Esophagus squamous epithelium (tissue), 5 donors: Measurements from ENCODE around the gene GFI1. TPM values are rescaled to one million over a fixed set of nuclear protein-coding genes. Genes with fewer than 3 reads are reported as not detected.

Experiments used
- DNase-seq: peaks from one replicate; lab custom pipeline; 2025; lab: John Stamatoyannopoulos, UW
- H3K27ac ChIP-seq, 4 donors: fragments of 200-600 bp; sonication (generic); one replicate each; pipeline ENCODE4 v1.5.1; 2016 to 2019; ENCODE audit warnings: mild to moderate bottlenecking in 1 of 4
- H3K27me3 ChIP-seq, 4 donors: fragments of 200-600 bp; sonication (generic); 1 replicate in 3 of 4; 2 replicates in 1 of 4; pipeline versions ENCODE4 v1.5.1 to v1.6.0; 2017 to 2021; ENCODE audit warnings: antibody characterized with exemption in 1 of 4
- H3K36me3 ChIP-seq, 3 donors: fragments of 200-600 bp; sonication (generic); one replicate each; pipeline ENCODE4 v1.5.1; 2016 to 2019
- H3K4me1 ChIP-seq, 3 donors: fragments of 200-600 bp; sonication (generic); one replicate each; pipeline ENCODE4 v1.5.1; 2017 to 2019
- H3K4me3 ChIP-seq, 4 donors: fragments of 200-600 bp; sonication (generic); 1 replicate in 3 of 4; 2 replicates in 1 of 4; pipeline ENCODE4 v1.5.1; 2016 to 2019; ENCODE audit warnings: mild to moderate bottlenecking in 2 of 4, moderate library complexity in 1 of 4
- H3K9me3 ChIP-seq, 3 donors: fragments of 200-600 bp; sonication (generic); one replicate each; pipeline ENCODE4 v1.5.1; 2016 to 2019
- CTCF ChIP-seq, 6 experiments: fragments of 450-650 bp in 4 of 6; fragments of 200-600 bp in 2 of 6; sonication (generic) in 2 of 6; IDR thresholded peaks; one replicate each; pipeline ENCODE4 v1.5.1; 2016 to 2019; ENCODE audit warnings: antibody characterized with exemption in 6 of 6, mild to moderate bottlenecking in 4 of 6, moderate library complexity in 4 of 6
- POLR2A ChIP-seq, 4 donors: fragments of 450-650 bp; IDR thresholded peaks; one replicate each; pipeline ENCODE4 v1.6.1; 2017; ENCODE audit warnings: antibody characterized with exemption in 4 of 4, mild to moderate bottlenecking in 4 of 4, moderate library complexity in 3 of 4
- WGBS, 2 donors: methylation state at CpG; one replicate each; pipeline ENCODE4 v1.1.5; 2018; 5-methylcytosine and 5-hydroxymethylcytosine counted together
- intact Hi-C: fragments of 100-400 bp; cut with DNase I; formaldehyde crosslinking; loops from one replicate; pipeline ENCODE4 v1.15.0; 2022
- total RNA-seq, 4 donors: library from RNA; depleted of rRNA; stranded (reverse); fragments of >200 nt; gene quantifications; one replicate each; pipeline ENCODE4 v1.1.0, GENCODE V29; 2016
- donor health status: DM: yes; HTN: yes; CAD: no.

Gene GFI1
- total RNA-seq, 4 donors from 2014 or later = 0.09 to 2.7 (median 0.85) TPM

DNA sequence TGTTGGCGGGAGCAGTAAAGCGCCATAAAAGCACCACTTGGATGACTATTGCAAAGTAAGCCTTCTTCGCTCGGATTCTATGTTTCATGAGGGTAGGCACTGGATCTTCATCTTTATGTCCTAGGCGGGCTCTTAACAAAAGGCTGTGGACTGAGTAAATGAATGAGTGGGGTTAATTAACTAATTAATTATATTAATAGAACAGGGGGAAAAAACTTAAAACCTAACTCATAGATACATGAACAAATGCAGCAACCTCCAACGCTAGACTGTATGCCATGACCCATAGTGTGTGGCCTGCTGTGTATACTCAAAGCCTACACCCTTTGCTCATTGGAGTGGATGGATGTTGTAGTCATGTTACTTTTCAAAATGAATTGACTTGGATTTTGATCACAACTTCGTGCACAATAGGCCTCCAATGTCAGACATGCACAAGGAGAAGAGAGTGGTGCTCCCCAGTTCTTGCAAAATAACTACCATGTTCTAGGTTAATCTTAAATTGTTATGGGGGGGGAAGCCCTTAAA is 417 bp upstream of the GFI1 start:
- no peak for DNase-seq
- no peaks in the 10 kb centered on the region for H3K36me3 ChIP-seq
- H3K4me3 ChIP-seq = peak overlapping the region; percentile 33 to 67 (median 50)
- no peaks in the 10 kb centered on the region for H3K9me3 ChIP-seq
- intact Hi-C loops = no loop called here
- H3K27ac ChIP-seq = peak overlapping the region in 2 of 4 donors; percentile 31 to 77
- 57 to 65% methylated on average over 5 to 7 of the region's 7 CpGs for WGBS, 2 donors
- TF ChIP-seq CTCF (IDR thresholded peaks at IDR 0.05) (no peak), POLR2A (IDR thresholded peaks at IDR 0.05) (no peak)
- H3K27me3 ChIP-seq = peaks cover 21 to 80% (median 35%) of the 10 kb centered on the region in 4 donors
- H3K4me1 ChIP-seq = peaks cover 39 to 49% (median 41%) of the 10 kb centered on the region in 3 donors

- intact Hi-C loops = no loop called here
- Histone ChIP-seq H3K4me3 (peak overlapping the region; percentile 33 to 67 (median 50)), H3K27me3 (peaks cover 34 to 96% (median 47%) of the 10 kb centered on the region in 4 donors), H3K27ac (peak overlapping the region; percentile 31 to 77 (median 58)), H3K9me3 (no peaks in the 10 kb centered on the region), H3K36me3 (no peaks in the 10 kb centered on the region), H3K4me1 (peaks cover 44 to 64% (median 55%) of the 10 kb centered on the region in 3 donors)
- WGBS, 2 donors = 0% methylated on average over 12 of the region's 82 CpGs; no CpG with 5 or more reads in 1 of the 2 donors
- DNase-seq = no peak
- peak in 1 of 4 donors; percentile 36 for TF ChIP-seq POLR2A (IDR thresholded peaks at IDR 0.05)
- TF ChIP-seq CTCF (IDR thresholded peaks at IDR 0.05) = peak in 3 of 6 experiments; percentile 19 to 44 (median 39)
Observed at GRCh38 chr1:92485381-92486250, 1.1 kb downstream of the GFI1 start.

DNA sequence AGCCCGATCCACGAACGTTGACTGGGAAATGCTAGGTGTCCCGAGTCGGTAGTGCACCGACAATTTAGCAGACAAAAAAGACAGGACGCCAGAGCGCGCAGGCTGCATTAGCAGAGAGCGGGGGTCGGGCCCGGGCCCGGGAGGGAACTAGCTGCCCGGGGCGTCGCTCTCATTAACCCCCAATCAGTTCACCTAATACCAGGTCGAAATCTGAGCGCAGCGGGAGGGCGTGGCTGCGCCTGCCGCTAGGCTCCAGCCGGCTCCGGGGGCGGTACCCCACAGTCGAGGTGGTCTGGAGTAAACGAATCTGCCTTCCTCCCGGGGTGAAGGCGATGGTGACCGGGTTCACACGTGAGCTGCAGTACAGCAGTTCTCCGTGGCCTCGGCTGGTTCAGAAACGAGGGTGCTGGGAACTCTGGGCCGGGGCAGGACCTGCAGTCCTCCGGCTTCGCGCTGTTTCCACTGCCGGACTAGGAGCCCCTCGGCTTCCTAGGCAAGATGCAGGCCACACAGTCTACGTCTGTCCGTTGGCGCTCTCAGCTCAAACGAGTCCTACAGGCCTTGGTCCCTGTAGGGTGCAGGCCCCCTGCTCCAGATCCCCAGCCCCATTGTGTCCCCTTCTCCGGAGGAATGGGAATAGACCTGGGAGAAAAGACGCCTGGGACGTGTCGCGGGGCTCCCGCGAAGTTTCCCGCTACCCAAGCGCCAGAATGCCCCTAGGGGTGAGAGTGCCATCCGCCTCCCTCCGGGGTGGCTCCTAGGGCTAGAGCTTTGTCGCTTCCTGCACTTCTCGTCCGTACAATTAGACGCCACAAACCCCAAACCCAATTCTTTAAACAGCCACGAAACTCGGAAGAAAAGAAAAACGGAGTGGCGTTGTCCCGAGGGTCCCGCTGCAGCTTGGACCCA is 2.0 kb downstream of the GFI1 start:
- Histone ChIP-seq H3K4me1 (peaks cover 46 to 71% (median 55%) of the 10 kb centered on the region in 3 donors), H3K27me3 (peaks cover 34 to 100% (median 51%) of the 10 kb centered on the region in 4 donors), H3K9me3 (no peaks in the 10 kb centered on the region), H3K4me3 (peak overlapping the region; percentile 33 to 67 (median 50)), H3K36me3 (no peaks in the 10 kb centered on the region), H3K27ac (peak overlapping the region in 3 of 4 donors; percentile 31 to 77 (median 60))
- WGBS, 2 donors = 0 to 2% methylated on average over 21 to 33 of the region's 65 CpGs
- DNase-seq = no peak
- intact Hi-C loops = no loop called here
- no peak for TF ChIP-seq CTCF (IDR thresholded peaks at IDR 0.05)
- no peak for TF ChIP-seq POLR2A (IDR thresholded peaks at IDR 0.05)

DNA sequence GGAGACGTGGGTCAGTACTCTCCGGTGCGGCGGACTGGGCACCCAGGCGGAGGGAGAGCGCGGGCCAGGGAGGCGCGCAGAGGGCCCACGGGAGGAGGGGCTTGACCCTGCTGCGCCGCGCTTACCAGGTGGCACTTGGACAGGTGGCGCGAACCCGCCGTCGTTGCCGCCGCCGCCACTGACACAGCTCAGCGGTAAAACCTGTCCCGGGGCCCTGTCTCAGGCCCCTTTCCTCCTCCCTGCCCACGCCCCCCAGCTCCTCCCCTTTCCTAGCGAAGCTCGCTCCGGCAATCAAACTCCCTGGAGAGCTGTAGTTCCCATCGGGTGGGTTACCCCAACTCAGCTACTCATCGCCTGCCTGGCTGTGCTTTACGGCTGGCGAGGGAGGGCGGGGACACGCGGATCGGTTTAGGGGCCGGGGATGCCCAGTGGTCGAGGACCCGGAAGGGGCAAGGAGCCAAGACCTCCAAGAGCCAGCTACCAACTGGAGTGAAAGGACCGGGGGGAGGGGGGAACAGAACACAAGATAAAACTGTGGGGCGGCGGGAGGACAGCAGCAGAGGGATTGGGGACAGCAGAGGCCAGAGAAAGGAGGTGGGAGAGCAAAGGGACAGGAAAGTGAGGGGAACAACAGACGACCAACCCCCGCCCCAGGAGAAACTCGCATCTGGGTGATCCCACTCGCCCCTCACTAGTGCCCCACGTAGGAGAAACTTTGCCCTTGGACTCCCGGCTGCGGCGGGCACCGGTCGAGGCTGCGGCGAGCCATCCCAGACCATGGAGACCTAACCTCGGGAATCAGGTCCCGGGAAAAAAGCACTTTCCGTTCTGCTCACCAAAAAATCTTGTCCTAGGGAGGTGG is 2.9 kb downstream of the GFI1 start:
- intact Hi-C loops = no loop called here
- Histone ChIP-seq H3K9me3 (no peaks in the 10 kb centered on the region), H3K27me3 (peaks cover 34 to 100% (median 51%) of the 10 kb centered on the region in 4 donors), H3K4me3 (peak overlapping the region; percentile 33 to 67 (median 50)), H3K36me3 (no peaks in the 10 kb centered on the region), H3K27ac (peak overlapping the region in 2 of 4 donors; percentile 1 to 77), H3K4me1 (peaks cover 46 to 71% (median 55%) of the 10 kb centered on the region in 3 donors)
- WGBS, 2 donors = 2 to 5% methylated on average over 31 to 36 of the region's 56 CpGs
- TF ChIP-seq CTCF (IDR thresholded peaks at IDR 0.05) (no peak), POLR2A (IDR thresholded peaks at IDR 0.05) (no peak)
- DNase-seq = no peak
